Liver (tissue), 9 donors: ENCODE results near the gene LNPK. TPM values are rescaled to one million over a fixed set of nuclear protein-coding genes. Genes with fewer than 3 reads are reported as not detected.
"Not testable (repeated sequence)": the region's sequence is repeated elsewhere in the genome, so short reads cannot be mapped to it uniquely, and the experiment has no call there.

Experiments used
- DNase-seq: peaks from one replicate; pipeline ENCODE4 v3.0.0-alpha.2; 2017; ENCODE audit warnings: low spot score
- H3K27ac ChIP-seq, 2 donors: one replicate each; pipeline ENCODE4 v1.7.0; 2013; ENCODE audit warnings: inconsistent platforms in 2 of 2, low read length in 2 of 2, control low read depth in 1 of 2, low read depth in 1 of 2, mild to moderate bottlenecking in 1 of 2
- H3K27me3 ChIP-seq, 4 donors: one replicate each; pipeline versions ENCODE4 v1.6.1 to v1.7.0; 2013; ENCODE audit warnings: low read length in 3 of 4, inconsistent platforms in 1 of 4, mild to moderate bottlenecking in 1 of 4, moderate library complexity in 1 of 4; ENCODE audit not compliant: control insufficient read depth in 4 of 4, insufficient read depth in 4 of 4
- H3K36me3 ChIP-seq, 4 donors: one replicate each; pipeline versions ENCODE4 v1.6.1 to v1.7.0; 2013; ENCODE audit warnings: low read length in 3 of 4, mild to moderate bottlenecking in 3 of 4, low read depth in 1 of 4, moderate library complexity in 1 of 4; ENCODE audit not compliant: control insufficient read depth in 4 of 4, insufficient read depth in 3 of 4
- H3K4me1 ChIP-seq, 4 donors: one replicate each; pipeline versions ENCODE4 v1.6.1 to v1.7.0; 2013; ENCODE audit warnings: low read length in 3 of 4, mild to moderate bottlenecking in 3 of 4, moderate library complexity in 1 of 4; ENCODE audit not compliant: control insufficient read depth in 4 of 4, insufficient read depth in 4 of 4
- H3K4me3 ChIP-seq, 3 donors: one replicate each; pipeline versions ENCODE4 v1.6.1 to v1.7.0; 2013; ENCODE audit warnings: low read length in 3 of 3, control low read depth in 1 of 3, low read depth in 1 of 3, mild to moderate bottlenecking in 1 of 3
- H3K9ac ChIP-seq, 2 donors: one replicate each; pipeline ENCODE4 v1.7.0; 2013; ENCODE audit warnings: low read length in 2 of 2, mild to moderate bottlenecking in 2 of 2, moderate library complexity in 2 of 2, control low read depth in 1 of 2, low read depth in 1 of 2
- H3K9me3 ChIP-seq, 4 donors: one replicate each; pipeline versions ENCODE4 v1.6.1 to v1.7.0; 2013; ENCODE audit warnings: low read length in 3 of 4; ENCODE audit not compliant: control insufficient read depth in 4 of 4
- ATF3 ChIP-seq: IDR thresholded peaks from 2 replicates; pipeline ENCODE4 v1.6.1; 2016; ENCODE audit warnings: antibody characterized with exemption
- CTCF ChIP-seq: fragments of 150-350 bp; IDR thresholded peaks from 2 replicates; pipeline ENCODE4 v1.5.1; 2017; ENCODE audit warnings: improper control_type of control experiment, low read depth, low read length; ENCODE audit not compliant: missing input control
- EGR1 ChIP-seq, 2 donors: IDR thresholded peaks; 2 replicates each; pipeline ENCODE4 v1.6.1; 2016 to 2018; ENCODE audit warnings: antibody characterized with exemption in 2 of 2, low read depth in 2 of 2
- FOXA1 ChIP-seq: IDR thresholded peaks from 2 replicates; pipeline ENCODE4 v1.6.1; 2016; ENCODE audit warnings: antibody characterized with exemption
- FOXA2 ChIP-seq: IDR thresholded peaks from 2 replicates; pipeline ENCODE4 v1.6.1; 2016; ENCODE audit warnings: antibody characterized with exemption
- MAX ChIP-seq: IDR thresholded peaks from 2 replicates; pipeline ENCODE4 v1.6.1; 2016; ENCODE audit warnings: antibody characterized with exemption
- RAD21 ChIP-seq, 2 donors: IDR thresholded peaks; 2 replicates each; pipeline ENCODE4 v1.6.1; 2016; ENCODE audit warnings: antibody characterized with exemption in 2 of 2, mild to moderate bottlenecking in 2 of 2
- REST ChIP-seq: IDR thresholded peaks from 2 replicates; pipeline ENCODE4 v1.6.1; 2016; ENCODE audit warnings: antibody characterized with exemption, mild to moderate bottlenecking
- SP1 ChIP-seq: IDR thresholded peaks from 2 replicates; pipeline ENCODE4 v1.6.1; 2018; ENCODE audit warnings: antibody characterized with exemption, mild to moderate bottlenecking
- YY1 ChIP-seq: IDR thresholded peaks from 2 replicates; pipeline ENCODE4 v1.6.1; 2016; ENCODE audit warnings: antibody characterized with exemption, mild to moderate bottlenecking
- WGBS: extraction: QIAGEN DNeasy Blood & Tissue Kit; methylation state at CpG from one replicate; pipeline ENCODE4 v1.1.7; 2013; 5-methylcytosine and 5-hydroxymethylcytosine counted together
- polyA plus RNA-seq, 2 donors: library from polyadenylated mRNA; stranded (reverse) in 1 of 2; unstranded in 1 of 2; fragments of 200-250 nt in 1 of 2; fragments of >200 nt in 1 of 2; fragmentation: Nextera tagmentation in 1 of 2; extraction: Ambion mirVana in 1 of 2; gene quantifications; one replicate each; pipeline versions ENCODE4 v1.2.1 to v1.2.3, GENCODE V29; 2013 to 2015
- total RNA-seq, 2 donors: library from RNA; depleted of rRNA; stranded (reverse); fragments of >200 nt; gene quantifications; one replicate each; pipeline ENCODE4 v1.2.3, GENCODE V29; 2014
- donor health status: healthy.
- donor health status: healthy.
- donor health status: healthy.
- donor health status: healthy.
- donor health status: healthy.

Gene LNPK
- total and polyA plus RNA-seq, 4 donors = 5.5 to 25.2 (median 11.5) TPM

GRCh38 chr2:175964195-175964594 is 37.9 kb downstream of the LNPK start:
- TF ChIP-seq SP1 = no peak
- no peak for TF ChIP-seq EGR1 (IDR thresholded peaks at IDR 0.05; ENCODE audit: low read depth in 2 of 2)
- TF ChIP-seq FOXA1 = no peak
- TF ChIP-seq RAD21 (IDR thresholded peaks at IDR 0.05) = peak; percentile 13 to 34
- no peak for TF ChIP-seq YY1
- no peak for TF ChIP-seq MAX
- TF ChIP-seq REST = no peak
- Histone ChIP-seq H3K27me3 (no peaks in the 10 kb centered on the region), H3K36me3 (peaks cover 0 to 2% (median 0%) of the 10 kb centered on the region in 4 donors), H3K27ac (no peak overlapping the region), H3K4me3 (no peak overlapping the region), H3K9me3 (no peaks in the 10 kb centered on the region), H3K9ac (no peak overlapping the region), H3K4me1 (no peaks in the 10 kb centered on the region)
- DNase-seq = no peak
- WGBS = 96% methylated on average over 4 of the region's 4 CpGs

GRCh38 chr2:175963171-175963570 is 38.9 kb downstream of the LNPK start:
- H3K4me1 ChIP-seq, DNase-seq, H3K27me3 ChIP-seq, H3K36me3 ChIP-seq, H3K9me3 ChIP-seq, H3K4me3 ChIP-seq, H3K9ac ChIP-seq, H3K27ac ChIP-seq: not testable (repeated sequence)
- WGBS = 100% methylated on average over 2 of the region's 2 CpGs

- WGBS = 96% methylated on average over 6 of the region's 6 CpGs
- Histone ChIP-seq H3K27me3 (no peaks in the 10 kb centered on the region), H3K36me3 (no peaks in the 10 kb centered on the region), H3K4me1 (peaks cover 0 to 5% (median 0%) of the 10 kb centered on the region in 4 donors), H3K9ac (no peak overlapping the region), H3K27ac (no peak overlapping the region), H3K9me3 (no peaks in the 10 kb centered on the region), H3K4me3 (no peak overlapping the region)
- no peak for TF ChIP-seq FOXA2
- no peak for DNase-seq
Measured at GRCh38 chr2:175957845-175958244, 44.2 kb downstream of the LNPK start.

GRCh38 chr2:175955136-175955535 is 46.9 kb downstream of the LNPK start:
- Histone ChIP-seq H3K4me1 (peaks cover 0 to 5% (median 0%) of the 10 kb centered on the region in 4 donors), H3K27ac (no peak overlapping the region), H3K9ac (no peak overlapping the region), H3K36me3 (no peaks in the 10 kb centered on the region), H3K27me3 (no peaks in the 10 kb centered on the region), H3K9me3 (no peaks in the 10 kb centered on the region), H3K4me3 (no peak overlapping the region)
- TF ChIP-seq CTCF = no peak
- TF ChIP-seq EGR1 (IDR thresholded peaks at IDR 0.05; ENCODE audit: low read depth in 2 of 2) = no peak
- TF ChIP-seq ATF3 = no peak
- no peak for TF ChIP-seq FOXA1
- no peak for TF ChIP-seq FOXA2
- TF ChIP-seq REST = no peak
- no peak for DNase-seq
- 62% methylated on average over 2 of the region's 2 CpGs for WGBS
